ENCODE data around the gene JMJD6. TPM values are rescaled to one million over a fixed set of nuclear protein-coding genes. Genes with fewer than 3 reads are reported as not detected.

JMJD6 gene

GRCh38 chr17:76670020-76670717, 56.2 kb downstream of the JMJD6 start:
- Histone ChIP-seq H3K36me3 (ENCODE audit: control insufficient read depth, insufficient read depth, low read length) (no peaks in the 10 kb centered on the region), H2BK15ac (replicated peaks; ENCODE audit: low read depth) (no peak overlapping the region), H4K5ac (ENCODE audit: low read length) (no peak overlapping the region), H3K27me3 (ENCODE audit: insufficient read depth, low read length, poor library complexity) (no peaks in the 10 kb centered on the region), H3K9ac (ENCODE audit: low read length) (no peak overlapping the region), H3K18ac (ENCODE audit: low read length) (no peak overlapping the region), H4K8ac (ENCODE audit: low read depth, low read length) (no peak overlapping the region), H2BK5ac (ENCODE audit: low read length) (no peak overlapping the region), H3K23ac (ENCODE audit: low read length) (no peak overlapping the region), H2AK5ac (ENCODE audit: low read length) (no peak overlapping the region), H3K79me1 (ENCODE audit: low read length) (no peaks in the 10 kb centered on the region), H2BK120ac (ENCODE audit: low read depth, low read length) (no peak overlapping the region), H3K4me3 (ENCODE audit: low read length) (no peak overlapping the region), H3K4me1 (ENCODE audit: control insufficient read depth, low read depth, low read length) (peaks cover 4% of the 10 kb centered on the region), H3K27ac (ENCODE audit: low read depth, low read length) (no peak overlapping the region), H3K4ac (ENCODE audit: low read depth, low read length) (no peak overlapping the region), H3K56ac (ENCODE audit: low read length) (no peak overlapping the region), H3K4me2 (ENCODE audit: low read length) (no peak overlapping the region), H3K79me2 (ENCODE audit: control insufficient read depth, insufficient read depth, low read length) (no peaks in the 10 kb centered on the region)
- no peak for DNase-seq
- WGBS (ENCODE audit: extremely low coverage, insufficient coverage, low lambda C conversion rate), result no CpG with 5 or more reads among the region's 9 CpGs

Small RNAs within 50 kb of the gene (small RNA-seq; reads per million reads assigned to genes)
- gene AC005837.3 (ENCODE audit: insufficient read depth) (not detected), gene RF02271 (ENCODE audit: insufficient read depth) (not detected), gene RNU6-97P (ENCODE audit: insufficient read depth) (not detected), gene RNY4P36 (ENCODE audit: insufficient read depth) (not detected)

Data from mesendoderm (in vitro differentiated cells).